GM12872 (cell line): ENCODE results near the gene USP20.

Experiments used
- TF ChIP-seq, protein P1 (sequence below): IDR thresholded peaks from 3 replicates; pipeline ENCODE4 v1.5.1; 2011; ENCODE audit warnings: low read depth, mild to moderate bottlenecking, low read length, moderate library complexity; ENCODE audit not compliant: insufficient read depth

The USP20 gene

DNA sequence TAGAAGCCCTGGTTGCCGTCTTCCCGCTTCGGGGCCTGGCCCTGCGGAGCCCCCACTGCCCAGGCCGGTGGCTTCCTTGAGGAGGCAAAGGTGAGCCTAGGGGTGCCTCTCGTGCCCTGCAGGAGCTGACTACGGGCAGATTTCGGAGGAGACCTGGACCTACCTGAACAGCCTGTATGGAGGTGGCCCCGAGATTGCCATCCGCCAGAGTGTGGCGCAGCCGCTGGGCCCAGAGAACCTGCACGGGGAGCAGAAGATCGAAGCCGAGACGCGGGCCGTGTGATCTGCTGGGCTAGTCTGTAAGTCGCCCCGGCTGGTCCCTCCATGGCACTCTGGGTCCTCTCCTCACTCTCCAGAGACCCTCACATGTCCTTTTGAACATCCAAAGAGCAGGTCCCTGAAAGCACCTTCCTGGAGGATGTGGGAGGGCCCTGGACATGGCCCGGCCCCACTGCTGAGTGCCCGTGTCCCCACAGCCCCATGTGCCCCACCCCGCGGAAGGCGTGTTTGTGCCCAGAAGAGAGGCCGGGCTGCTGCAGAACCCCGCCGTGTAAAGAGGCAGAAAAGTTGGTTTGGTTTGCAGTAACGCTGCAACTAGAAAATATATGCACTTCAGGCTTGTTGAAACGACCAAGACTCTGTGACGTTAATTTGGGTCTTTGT, 44.9 kb downstream of the USP20 start:
- TF ChIP-seq, protein P1, sequence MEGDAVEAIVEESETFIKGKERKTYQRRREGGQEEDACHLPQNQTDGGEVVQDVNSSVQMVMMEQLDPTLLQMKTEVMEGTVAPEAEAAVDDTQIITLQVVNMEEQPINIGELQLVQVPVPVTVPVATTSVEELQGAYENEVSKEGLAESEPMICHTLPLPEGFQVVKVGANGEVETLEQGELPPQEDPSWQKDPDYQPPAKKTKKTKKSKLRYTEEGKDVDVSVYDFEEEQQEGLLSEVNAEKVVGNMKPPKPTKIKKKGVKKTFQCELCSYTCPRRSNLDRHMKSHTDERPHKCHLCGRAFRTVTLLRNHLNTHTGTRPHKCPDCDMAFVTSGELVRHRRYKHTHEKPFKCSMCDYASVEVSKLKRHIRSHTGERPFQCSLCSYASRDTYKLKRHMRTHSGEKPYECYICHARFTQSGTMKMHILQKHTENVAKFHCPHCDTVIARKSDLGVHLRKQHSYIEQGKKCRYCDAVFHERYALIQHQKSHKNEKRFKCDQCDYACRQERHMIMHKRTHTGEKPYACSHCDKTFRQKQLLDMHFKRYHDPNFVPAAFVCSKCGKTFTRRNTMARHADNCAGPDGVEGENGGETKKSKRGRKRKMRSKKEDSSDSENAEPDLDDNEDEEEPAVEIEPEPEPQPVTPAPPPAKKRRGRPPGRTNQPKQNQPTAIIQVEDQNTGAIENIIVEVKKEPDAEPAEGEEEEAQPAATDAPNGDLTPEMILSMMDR = no peak

DNA sequence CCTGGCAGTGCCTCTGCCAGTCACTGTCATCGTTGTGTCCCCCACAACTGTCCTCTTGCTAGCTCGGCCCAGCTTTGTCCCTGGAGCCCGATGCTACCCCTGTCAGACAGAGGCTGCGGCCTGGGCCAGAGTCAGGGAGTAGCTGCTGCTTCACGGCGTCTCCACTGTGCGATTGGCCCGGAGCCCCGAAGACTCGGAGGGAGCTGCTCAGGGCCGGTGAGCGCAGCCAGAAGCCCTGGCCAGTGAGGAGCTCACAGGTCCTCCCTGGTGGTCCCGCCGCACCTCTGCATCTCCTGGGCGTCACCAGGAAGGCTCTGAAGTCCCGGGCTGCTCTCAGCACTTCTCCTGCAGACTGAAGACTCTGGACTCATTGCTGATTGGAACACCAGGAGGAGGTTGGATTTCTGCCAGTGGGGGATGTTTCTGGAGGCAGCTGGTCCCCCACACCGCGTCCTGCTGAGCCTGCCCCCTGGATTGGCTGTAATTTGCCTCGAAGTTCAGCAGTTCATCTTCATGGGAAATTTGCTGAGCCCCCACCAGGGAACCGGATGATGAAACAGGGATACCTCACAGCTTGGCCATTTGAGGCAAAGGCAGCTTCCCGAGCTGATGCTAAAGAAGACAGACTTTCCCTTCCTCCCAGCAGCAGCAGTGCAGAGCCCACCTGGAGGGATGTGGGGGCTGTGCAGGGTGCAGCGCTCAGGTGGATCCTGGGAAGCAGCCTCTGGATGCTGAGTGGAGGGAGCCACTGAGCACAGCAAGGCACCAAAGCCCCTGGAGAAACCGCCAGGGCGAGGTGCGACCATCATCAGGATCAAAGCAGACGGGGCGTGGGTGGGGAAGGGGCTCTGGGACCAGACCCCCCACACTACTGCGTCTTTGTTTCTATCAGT, 45.6 kb downstream of the USP20 start:
- TF ChIP-seq, protein P1 = no peak

DNA sequence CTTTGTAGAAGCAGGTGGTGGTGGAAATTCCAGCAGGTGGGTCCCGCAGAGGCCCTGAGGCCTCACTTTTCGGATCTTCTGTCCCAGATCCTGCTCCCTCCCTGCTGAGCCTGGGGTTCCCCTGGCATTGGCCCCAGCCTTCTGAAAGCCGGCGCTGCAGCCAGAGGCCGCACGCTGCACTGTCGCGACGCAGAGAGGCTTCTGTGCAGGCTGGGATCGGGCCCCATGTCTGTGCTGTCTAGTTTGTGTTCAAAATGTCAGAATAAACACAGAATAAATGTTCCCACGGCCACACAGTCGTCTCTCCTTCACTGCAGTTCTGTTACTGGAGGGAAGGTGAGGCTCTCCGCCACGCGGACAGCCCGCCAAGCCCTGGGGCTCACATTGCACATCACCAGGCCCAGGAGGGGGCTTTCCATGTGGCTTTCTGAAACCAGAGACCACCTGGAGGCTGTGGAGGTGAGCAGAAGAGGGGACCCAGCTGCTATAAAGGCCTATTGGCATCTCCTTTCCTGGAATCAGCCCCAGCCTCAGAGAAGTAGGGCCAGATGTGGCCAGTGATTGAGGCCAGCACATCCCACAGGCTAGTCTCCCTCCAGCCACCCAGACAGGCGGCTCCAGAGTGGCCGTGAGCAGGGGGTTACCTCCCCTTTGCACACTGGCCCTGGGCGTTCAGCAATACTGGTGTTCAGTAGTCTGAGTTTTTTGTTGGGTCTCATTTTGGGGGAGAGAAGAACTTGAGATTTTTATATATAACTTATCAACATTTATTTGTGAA, 46.5 kb downstream of the USP20 start:
- TF ChIP-seq, protein P1 = no peak

GRCh38 chr9:129884220-129885017, 49.2 kb downstream of the USP20 start:
- TF ChIP-seq, protein P1 = 0 out of 3 replicates have a peak, but pooled peaks have one; percentile 20

GRCh38 chr9:129885018-129885669, 49.9 kb downstream of the USP20 start:
- TF ChIP-seq, protein P1 = peak; percentile 49; the same call in 2 of the 3 replicates

DNA sequence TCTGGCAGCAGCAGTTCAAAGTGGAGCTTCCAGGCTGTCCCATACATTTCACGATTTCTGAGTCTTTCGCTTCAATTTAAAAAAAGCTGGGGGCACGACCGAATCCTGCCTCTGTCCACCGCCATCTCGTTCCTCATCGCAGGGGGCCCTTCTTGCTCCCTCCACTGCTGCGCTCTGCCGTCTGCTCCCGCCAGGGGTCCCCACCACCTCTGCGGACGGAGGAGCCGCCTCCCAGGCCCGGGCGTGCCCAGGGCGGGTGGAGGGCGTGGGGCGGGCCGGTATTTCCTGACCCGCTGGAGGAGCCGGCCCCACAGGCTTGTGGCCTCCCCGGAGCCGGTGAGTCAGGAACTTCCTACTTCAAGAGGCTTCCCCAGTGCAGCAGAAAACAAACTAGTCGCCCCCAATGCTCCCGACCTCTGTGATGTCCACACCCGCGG, 50.4 kb downstream of the USP20 start:
- TF ChIP-seq, protein P1 = peak; percentile 86
